ENCODE measurements around the gene DPP3.

DNA sequence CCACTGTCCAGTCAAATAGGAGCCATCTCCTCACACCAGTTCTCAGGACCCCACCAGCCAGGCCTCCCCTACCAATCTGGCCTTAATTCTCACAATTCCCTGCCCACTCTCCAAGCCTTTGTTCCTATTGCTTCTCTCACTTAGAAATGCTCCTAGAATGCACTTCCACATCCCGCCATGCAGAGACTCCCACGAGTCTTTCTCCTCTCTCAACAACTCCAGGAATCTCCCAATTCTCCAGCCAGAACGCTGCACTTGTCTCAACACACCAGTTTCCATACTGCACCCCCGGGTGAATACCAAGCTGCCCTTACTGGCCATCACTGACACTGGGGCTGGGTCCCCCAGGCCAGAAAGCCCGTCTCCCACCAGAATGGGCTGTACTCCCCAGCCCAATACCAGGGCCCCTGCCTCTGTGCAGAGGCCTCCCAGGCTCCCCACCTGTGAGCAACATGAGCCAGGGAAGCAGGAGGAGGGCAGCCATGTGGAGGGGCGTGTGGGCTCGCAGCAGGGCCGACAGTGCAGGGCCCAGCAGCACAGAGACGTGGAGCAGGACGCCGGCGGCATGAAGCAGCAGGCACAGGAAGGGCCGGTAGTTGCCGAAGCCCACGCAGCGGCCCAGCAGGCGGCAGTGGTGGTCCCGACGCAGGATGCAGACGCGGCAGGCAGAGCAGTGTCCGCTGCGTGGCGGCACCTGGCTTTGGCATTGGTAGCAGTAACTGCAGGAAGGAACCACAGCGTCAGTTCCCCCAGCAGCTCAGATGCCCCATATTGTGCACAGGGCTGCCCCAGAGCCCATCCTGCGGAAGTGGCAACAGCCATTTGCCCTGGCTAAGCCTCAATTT, 63.3 kb downstream of the DPP3 start:
- TF ChIP-seq CTCF (IDR thresholded peaks at IDR 0.05; ENCODE audit: low read length) = no peak
- no peak for TF ChIP-seq EZH2phosphoT487 (IDR thresholded peaks at IDR 0.05; ENCODE audit: low read length)
- no peak for TF ChIP-seq EZH2 (optimal IDR thresholded peaks at IDR 0.05; ENCODE audit: low read depth, low read length)
